NCI-H1105 treated with DMSO at 0.1 percent for 48 hours (cell line): Measurements from ENCODE around the gene MYPOP.
"Not testable (repeated sequence)": the region's sequence is repeated elsewhere in the genome, so short reads cannot be mapped to it uniquely, and the experiment has no call there.

ENCODE experiments used
- DNase-seq: peaks from one replicate; lab custom pipeline; 2025; lab: John Stamatoyannopoulos, UW

The MYPOP gene

GRCh38 chr19:45906221-45906620 is 3.8 kb upstream of the MYPOP start:
- DNase-seq: no peak

- no peak for DNase-seq
Measured at GRCh38 chr19:45905011-45905410, 2.6 kb upstream of the MYPOP start.

- DNase-seq: peak; percentile 97
Measured at GRCh38 chr19:45902651-45903625, 525 bp upstream of the MYPOP start.

GRCh38 chr19:45901432-45901911 is 941 bp downstream of the MYPOP start:
- no peak for DNase-seq

GRCh38 chr19:45900738-45901431 is 1.5 kb downstream of the MYPOP start:
- peak; percentile 26 for DNase-seq

GRCh38 chr19:45899919-45900589 is 2.4 kb downstream of the MYPOP start:
- no peak for DNase-seq

- DNase-seq: no peak
Measured at GRCh38 chr19:45899253-45899652, 3.2 kb downstream of the MYPOP start.

GRCh38 chr19:45897261-45897812 is 5.1 kb downstream of the MYPOP start:
- no peak for DNase-seq

- not testable (repeated sequence) for DNase-seq
Measured at GRCh38 chr19:45895983-45896599, 6.3 kb downstream of the MYPOP start.

- no peak for DNase-seq
Measured at GRCh38 chr19:45895519-45895972, 6.9 kb downstream of the MYPOP start.

- DNase-seq: no peak
Measured at GRCh38 chr19:45890877-45891276, 11.5 kb downstream of the MYPOP start.

GRCh38 chr19:45889210-45889885 is 13.1 kb downstream of the MYPOP start:
- no peak for DNase-seq

- no peak for DNase-seq
Measured at GRCh38 chr19:45887200-45887710, 15.2 kb downstream of the MYPOP start.

- peak; percentile 89 for DNase-seq
Measured at GRCh38 chr19:45886427-45887199, 15.8 kb downstream of the MYPOP start.

- peak; percentile 92 for DNase-seq
Measured at GRCh38 chr19:45885556-45886426, 16.6 kb downstream of the MYPOP start, which contains the start of gene IRF2BP1. IRF2BP1 (minus strand) TSS chr19:45886141; CDS start chr19:45885774, 367 bp downstream.

GRCh38 chr19:45884682-45885555 is 17.5 kb downstream of the MYPOP start:
- DNase-seq: peak; percentile 6

- DNase-seq: no peak
Measured at GRCh38 chr19:45883881-45884681, 18.3 kb downstream of the MYPOP start.
